ENCODE data around the gene SDHAF3.
"Not testable (repeated sequence)": the region's sequence is repeated elsewhere in the genome, so short reads cannot be mapped to it uniquely, and the experiment has no call there.

The SDHAF3 gene

DNA sequence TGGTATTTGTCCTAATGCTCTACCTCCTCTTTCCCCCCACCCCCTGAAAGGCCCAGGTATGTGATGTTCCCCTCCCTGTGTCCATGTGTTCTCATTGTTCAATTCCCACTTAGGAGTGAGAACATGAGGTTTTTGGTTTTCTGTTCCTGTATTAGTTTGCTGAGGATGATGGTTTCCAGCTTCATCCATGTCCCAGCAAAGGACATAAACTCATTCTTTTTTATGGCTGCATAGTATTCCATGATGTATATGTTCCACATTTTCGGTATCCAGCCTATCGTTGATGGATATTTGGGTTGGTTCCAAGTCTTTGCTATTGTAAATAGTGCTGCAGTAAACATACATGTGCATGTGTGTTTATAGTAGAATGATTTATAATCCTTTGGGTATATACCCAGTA, 5.6 kb downstream of the SDHAF3 start:
- in situ Hi-C loops (cut with HindIII; ENCODE audit: low sequenced_read_pairs): not testable (repeated sequence)

DNA sequence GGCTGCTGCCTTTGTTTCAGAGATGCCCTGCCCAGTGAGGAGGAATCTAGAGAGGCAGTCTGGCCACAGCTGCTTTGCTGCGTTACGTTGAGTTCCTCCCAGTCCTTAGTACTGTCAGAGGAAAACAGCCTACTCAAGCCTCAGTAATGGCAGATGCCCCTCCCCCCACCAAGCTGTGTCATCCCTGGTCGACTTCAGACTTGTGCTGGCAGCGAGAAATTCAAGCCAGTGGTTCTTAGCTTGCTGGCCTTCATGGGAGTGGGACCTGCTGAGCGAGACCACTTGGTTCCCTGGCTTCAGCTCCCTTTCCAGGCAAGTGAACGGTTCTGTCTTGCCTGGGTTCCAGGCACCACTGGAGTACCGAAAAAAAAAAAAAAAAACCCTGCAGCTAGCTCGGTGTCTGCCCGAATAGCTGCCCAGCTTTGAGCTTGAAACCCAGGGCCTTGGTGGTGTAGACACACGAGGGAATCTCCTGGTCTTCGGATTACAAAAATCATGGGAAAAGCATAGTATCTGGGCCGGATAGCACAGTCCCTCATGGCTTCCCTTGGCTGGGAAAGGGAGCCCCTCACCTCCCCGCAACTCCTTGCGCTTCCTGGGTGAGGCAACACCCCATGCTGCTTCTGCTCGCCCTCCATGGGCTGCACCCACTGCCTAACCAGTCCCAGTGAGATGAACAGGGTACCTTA, 9.1 kb downstream of the SDHAF3 start:
- in situ Hi-C loops (cut with HindIII; ENCODE audit: low sequenced_read_pairs): no loop called here

DNA sequence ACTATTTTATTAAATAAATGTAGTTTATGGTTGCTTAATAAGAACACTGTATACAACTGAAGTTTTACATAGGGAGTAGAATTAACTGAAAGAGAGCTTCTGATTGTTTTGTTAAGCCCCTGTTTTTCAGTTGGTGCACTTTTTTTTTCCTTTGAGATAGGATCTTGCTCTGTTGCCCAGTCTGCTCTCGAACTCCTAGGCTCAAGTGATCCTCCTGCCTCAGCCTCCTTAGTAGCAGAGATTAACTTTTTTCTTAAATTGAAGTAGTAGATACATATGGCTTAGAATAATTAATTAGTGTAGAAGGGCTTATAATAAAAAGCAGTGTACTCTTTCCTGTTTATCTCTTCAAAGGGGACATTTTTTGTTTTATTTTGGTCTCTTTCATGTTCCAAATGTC, 11.2 kb downstream of the SDHAF3 start:
- in situ Hi-C loops (cut with HindIII; ENCODE audit: low sequenced_read_pairs): no loop called here

DNA sequence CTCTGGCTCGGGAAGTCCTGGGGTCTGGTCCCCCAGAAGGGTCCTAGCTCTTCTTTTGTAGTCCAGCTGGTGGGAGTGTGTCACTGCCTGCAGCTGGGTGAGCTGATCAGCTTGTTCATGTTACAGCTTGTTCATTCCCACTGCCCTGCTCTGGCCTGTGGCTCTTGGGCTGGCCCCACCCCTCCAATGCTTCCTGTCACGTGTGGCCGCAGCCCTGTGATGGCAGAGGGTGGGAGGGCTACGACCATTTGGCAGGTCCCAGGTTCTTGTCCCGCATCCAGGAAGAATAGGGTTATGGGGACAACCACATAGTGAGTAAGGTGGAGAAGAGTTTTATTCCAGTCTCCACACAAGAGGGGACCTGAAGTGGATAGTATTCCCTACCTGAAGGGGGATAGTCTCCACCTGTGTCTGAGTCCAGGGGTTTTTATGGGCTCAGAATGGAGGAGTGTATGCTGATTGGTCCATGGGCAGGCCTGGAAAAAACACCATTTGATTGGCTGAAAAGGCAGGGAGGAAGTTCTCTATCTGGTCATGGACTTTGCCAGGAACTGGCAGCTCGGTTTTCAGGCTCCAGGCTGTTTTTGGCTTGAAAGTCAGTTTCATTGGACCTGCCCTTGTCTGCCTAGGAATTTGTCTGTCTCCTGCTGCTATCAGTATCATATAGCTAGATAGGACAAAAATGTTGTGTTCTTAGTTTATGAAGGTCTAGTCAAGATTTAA, 13.1 kb downstream of the SDHAF3 start:
- in situ Hi-C loops (cut with HindIII; ENCODE audit: low sequenced_read_pairs): no loop called here

DNA sequence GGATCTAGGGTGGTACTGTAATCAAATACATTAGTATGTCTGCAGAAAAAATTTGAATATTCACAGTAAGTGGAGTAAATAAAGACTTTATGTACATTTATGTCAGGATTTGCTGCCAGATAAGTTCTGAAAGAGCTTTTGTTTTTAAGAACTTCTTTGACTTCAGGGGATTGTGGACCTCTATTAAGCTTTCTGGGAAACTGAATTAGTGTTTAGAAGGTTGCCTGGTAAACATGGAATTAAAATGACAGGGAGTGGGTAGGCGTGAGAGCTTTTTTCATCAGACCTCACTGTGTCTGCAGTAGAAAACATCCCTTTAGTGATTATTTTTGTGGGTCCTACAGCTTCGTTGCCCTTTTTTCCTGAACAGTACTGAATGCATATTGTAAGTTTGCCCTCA, 15.7 kb downstream of the SDHAF3 start:
- in situ Hi-C loops (cut with HindIII; ENCODE audit: low sequenced_read_pairs): no loop called here

DNA sequence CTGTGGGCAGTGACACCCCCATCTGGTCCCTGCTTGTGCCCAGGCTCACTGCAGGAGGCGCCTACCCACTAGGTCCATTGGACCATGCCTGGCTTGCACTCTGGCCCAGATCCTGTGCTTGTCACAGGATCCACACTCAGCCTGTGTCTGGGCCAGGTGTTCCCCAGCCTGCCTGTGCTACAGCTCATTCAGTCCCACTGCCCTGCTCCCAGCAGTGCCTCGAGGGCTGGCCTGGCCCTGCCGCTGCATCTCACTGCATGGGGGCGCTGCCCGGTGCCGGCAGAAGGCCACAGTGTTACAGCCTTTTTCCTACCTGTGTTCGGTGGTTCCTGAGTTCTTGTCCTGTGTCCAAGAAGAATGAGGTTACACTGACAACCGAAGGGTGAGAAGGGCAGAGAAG, 21.3 kb downstream of the SDHAF3 start:
- in situ Hi-C loops (cut with HindIII; ENCODE audit: low sequenced_read_pairs): no loop called here

DNA sequence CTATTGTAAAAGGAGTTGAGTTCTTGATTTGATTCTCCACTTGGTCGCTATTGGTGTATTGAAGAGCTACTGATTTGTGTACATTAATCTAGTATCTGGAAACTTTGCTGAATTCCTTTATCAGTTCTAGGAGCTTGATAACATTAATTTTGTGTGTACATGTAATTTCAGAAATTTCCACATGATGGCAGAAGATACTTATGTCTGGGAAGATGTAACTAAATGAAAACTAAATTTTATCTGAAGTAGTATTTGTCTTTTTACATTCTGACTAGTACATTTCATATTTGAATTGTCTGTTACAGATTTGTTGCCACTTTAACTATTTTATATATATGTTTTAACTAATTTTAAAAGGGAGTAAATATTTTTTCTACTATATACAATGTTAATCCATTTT, 27.6 kb downstream of the SDHAF3 start:
- in situ Hi-C loops (cut with HindIII; ENCODE audit: low sequenced_read_pairs): no loop called here

DNA sequence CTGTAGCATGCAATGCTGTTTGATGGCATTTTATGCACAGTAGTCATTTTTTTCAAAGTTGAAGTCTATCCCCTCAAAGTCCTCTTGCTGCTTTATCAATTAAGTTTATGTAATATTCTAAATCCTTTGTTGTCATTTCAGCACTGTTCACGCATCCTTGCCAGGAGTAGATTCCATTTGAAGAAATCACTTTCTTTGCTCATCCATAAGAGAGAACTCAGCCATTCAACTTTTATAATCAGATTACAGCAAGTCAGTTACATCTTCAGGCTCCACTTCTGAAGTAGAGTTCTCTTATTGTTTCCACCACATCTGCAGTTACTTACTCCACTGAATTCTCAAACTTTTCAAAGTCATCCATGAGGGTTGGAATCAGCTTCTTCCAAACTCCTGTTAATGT, 32.3 kb downstream of the SDHAF3 start:
- in situ Hi-C loops (cut with HindIII; ENCODE audit: low sequenced_read_pairs): no loop called here

DNA sequence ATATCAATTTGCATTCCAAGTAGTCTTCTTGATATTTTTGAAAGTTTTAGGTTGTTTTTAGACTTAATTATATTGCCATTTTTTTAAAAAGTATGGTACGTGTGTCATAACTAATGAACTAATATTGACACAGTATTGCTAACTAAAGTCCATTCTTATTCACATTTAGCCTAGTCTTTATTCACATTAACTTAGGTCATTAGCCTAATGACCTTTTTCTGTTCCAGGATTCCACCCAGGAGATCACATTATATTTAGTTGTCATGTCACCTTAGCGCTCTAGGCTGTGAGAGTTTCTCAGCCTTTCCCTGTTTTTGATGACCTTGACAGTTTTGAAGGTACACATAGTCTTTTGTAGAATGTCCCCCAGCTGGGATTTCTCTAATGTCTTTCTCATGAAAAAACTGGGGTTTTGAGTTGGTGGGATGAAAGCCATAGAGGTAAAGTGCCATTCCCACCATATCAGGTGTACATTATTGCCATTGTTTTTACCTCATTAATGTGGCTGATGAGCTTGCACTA, 38.5 kb downstream of the SDHAF3 start:
- in situ Hi-C loops (cut with HindIII; ENCODE audit: low sequenced_read_pairs): no loop called here

DNA sequence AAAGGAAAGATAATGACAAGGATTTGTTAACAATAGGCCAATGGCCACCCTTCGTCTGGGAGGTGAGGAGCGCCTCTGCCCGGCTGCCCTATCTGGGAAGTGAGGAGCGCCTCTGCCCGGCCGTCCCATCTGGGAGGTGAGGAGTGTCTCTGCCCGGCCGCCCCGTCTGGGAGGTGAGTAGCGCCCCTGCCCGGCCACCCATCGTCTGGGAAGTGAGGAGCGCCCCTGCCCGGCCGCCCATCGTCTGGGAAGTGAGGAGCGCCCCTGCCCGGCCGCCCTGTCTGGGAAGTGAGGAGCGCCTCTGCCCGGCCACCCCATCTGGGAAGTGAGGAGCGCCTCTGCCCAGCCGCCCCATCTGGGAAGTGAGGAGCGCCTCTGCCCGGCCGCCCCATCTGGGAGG, 42.5 kb downstream of the SDHAF3 start:
- in situ Hi-C loops (cut with HindIII; ENCODE audit: low sequenced_read_pairs): not testable (repeated sequence)

DNA sequence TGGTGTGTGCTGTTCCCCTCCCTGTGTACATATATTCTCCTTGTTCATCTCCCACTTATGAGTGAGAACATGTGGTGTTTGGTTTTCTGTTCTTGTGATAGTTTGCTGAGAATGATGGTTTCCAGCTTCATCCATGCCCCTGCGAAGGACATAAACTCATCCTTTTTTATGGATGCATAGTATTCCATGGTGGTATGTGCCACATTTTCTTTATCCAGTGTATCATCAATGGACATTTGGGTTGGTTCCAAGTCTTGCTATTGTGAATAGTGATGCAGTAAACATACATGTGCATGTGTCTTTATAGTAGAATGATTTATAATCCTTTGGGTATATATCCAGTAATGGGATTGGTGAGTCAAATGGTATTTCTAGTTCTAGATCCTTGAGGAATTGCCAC, 44.1 kb downstream of the SDHAF3 start:
- in situ Hi-C loops (cut with HindIII; ENCODE audit: low sequenced_read_pairs): not testable (repeated sequence)

DNA sequence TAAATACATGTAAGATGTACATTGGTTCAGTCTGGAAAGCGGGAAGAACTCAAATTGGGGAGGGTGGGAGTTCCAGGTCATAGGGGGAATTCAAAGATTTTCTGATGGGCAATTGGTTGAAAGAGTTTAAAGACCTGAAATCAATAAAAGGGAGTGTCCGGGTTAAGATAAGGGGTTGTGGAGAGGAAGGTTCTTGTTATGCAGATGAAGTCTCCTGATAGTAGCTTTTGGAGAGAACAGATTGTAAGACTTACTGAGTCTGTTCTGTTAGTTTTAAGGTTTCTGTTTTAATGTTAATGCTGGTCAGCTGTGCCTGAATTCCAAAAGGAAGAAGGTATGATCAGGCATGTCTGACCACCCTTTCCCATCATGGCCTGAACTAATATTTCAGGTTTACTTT, 48.8 kb downstream of the SDHAF3 start:
- in situ Hi-C loops (cut with HindIII; ENCODE audit: low sequenced_read_pairs): no loop called here

DNA sequence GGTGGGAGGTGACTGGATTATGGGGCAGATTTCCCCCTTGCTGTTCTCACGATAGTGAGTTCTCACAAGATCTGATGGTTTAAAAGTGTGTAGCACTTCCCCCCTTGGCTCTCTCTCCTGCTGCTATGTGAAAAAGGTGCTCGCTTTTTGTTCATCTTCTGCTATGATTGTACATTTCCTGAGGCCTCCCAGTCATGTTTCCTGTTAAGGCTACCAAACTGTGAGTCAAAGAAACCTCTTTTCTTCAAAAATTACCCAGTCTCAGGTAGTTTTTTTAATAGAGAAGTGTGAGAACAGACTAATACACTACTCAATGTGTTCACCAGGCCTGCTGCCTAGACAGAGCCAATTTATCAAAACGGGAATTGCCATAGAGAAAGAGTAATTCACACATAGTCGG, 49.7 kb downstream of the SDHAF3 start:
- in situ Hi-C loops (cut with HindIII; ENCODE audit: low sequenced_read_pairs): no loop called here

DNA sequence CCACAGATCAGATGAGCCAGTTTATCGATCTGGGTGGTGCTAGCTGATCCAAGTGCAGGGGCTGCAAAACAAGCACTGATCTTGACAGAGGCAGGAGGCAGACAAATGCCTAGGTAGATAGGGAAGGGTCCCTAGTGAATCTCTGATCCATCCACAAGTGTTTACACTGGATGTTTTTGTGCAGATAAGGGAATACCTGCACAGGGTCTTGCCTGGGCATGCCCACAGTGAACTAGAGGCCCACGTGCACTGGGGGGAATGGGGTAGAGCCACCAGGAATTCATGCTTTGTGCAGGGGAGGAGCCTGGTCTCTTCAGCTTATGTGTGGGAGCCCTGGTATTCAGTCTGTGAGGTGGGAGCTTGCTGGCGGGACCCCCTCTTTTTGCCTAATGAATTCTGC, 50.3 kb downstream of the SDHAF3 start:
- in situ Hi-C loops (cut with HindIII; ENCODE audit: low sequenced_read_pairs): no loop called here

DNA sequence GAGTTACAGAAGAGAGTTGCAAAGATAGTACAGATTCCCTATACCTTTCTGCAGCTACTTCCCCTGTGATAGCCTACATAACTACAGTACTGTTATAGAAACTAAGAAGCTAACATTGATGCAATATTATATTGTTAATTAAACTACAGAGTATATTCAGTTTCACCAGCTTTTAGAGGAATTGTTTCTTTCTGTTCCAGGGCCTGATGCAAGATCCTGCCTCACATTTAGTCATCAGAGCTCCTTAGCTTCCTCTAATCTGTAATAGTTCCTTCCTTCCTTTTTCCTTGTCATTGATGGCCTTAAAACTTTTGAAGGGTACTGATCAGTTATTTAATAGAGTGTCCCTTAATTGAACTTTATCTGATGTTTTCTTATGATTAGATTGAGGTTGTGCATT, 56.8 kb downstream of the SDHAF3 start:
- in situ Hi-C loops (cut with HindIII; ENCODE audit: low sequenced_read_pairs): no loop called here

DNA sequence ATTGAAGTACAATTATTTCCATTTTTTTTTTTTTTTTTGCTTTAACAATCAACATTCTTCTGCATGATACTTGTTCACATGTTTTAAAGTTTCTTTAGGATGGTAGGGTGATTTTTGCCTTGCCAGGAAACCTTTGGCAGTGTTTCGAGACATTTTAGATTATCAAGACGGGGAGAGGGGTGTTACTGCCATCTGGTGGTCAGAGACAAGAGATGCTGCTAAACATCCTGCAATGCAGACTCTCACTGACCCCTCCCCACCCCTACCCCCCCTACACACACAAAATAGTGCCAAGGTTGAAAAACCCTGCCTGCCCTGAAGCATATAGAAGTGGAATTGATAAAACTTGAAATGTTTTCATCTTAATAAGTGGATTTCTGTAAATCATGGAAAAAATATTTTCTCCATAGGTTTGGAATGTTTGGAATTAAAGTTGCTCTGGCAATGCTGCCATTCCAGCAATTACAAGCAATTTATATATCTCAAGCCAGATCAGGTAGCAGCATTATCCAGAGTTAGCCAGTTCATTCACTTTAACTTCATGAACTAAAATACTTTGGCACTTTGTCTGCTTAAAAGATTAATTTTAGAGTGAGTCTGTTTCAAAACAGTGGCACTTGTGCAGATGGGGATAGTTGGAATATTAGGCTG, 62.1 kb downstream of the SDHAF3 start:
- in situ Hi-C loops (cut with HindIII; ENCODE audit: low sequenced_read_pairs): no loop called here

DNA sequence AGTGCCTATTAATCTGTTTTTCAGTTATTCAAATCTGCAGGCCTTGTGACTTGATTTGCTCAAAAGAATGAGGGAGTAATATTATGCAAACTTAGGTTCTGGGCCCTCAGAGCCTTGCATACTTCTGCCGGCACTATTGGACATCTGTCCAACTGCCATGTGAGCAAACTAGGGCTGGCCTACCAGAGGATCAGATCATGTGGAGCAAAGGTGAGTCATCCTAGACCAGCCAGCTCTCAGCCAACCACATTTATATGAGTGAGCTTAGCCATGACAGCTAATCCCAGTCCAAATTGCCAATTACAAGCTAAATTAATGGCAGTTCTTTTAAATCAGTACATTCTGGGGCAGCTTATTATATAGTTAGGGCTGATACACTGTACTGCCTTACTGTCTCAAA, 69.6 kb downstream of the SDHAF3 start:
- in situ Hi-C loops (cut with HindIII; ENCODE audit: low sequenced_read_pairs): no loop called here

DNA sequence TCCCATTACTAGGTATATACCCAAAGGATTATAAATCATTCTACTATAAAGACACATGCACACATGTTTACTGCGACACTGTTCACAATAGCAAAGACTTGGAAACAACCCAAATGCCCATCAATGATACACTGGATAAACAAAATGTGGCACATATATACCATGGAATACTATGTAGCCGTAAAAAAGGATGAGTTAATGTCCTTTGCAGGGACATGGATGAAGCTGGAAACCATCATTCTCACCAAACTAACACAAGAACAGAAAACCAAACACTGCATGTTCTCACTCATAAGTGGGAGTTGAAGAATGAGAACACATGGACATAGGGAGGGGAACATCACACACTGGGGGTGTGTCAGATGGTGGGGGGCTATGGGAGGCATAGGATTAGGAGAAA, 78.7 kb downstream of the SDHAF3 start:
- in situ Hi-C loops (cut with HindIII; ENCODE audit: low sequenced_read_pairs): not testable (repeated sequence)

DNA sequence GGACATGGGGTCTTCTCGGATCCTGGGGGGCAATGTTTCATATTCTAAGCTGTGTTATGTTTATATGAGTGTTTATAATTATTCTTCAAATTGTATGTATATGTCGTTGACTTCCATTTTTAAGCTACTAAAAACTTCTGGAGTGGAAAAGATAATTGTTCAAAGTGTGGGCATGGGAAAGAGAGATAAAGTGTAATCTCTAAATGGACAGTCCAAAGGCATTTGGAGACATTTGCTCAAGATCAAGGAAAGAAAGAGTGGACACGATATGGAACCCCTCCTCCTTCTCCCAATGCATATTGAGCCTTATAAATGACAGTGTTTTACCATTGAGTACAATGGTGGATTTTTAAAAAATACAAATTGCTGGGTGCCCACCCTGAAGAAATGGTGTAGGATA, 81.1 kb downstream of the SDHAF3 start:
- in situ Hi-C loops (cut with HindIII; ENCODE audit: low sequenced_read_pairs): no loop called here

DNA sequence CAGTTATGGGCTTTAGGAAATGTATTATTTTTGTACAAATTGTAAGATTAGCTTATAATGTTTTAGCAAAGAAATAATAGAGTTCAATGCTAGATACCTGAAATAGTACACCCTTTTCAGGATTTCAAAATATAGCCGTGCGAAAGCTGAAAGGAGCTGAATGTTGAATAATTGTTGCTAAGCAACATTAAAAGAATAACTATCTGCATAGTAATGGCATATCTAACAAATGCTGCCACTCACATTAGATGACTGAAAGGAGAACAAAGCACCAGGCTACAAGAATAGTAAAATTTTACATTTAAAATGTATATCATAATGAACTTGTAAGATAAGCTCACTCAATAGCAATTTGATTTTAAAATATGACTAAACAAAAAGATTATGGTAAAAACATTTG, 82.5 kb downstream of the SDHAF3 start:
- in situ Hi-C loops (cut with HindIII; ENCODE audit: low sequenced_read_pairs): no loop called here

DNA sequence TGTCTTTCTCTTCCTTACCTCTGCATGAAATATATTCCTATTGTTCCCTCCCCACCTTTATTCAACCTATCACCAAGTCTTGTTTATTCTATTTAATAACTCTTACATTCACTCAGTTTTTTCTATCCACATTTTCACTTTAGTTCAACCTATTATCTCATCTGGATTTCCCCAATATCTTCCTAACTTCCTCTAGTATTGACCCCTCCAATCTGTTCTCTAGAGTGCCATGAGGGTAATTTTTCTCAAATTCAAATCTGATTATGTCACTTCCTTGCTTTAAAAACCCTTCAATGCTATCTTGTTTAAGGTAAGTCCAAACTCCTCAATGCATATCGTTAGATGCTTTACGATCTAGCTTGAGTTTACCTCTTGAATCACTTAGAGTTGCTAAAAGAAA, 86.5 kb downstream of the SDHAF3 start:
- in situ Hi-C loops (cut with HindIII; ENCODE audit: low sequenced_read_pairs): no loop called here

DNA sequence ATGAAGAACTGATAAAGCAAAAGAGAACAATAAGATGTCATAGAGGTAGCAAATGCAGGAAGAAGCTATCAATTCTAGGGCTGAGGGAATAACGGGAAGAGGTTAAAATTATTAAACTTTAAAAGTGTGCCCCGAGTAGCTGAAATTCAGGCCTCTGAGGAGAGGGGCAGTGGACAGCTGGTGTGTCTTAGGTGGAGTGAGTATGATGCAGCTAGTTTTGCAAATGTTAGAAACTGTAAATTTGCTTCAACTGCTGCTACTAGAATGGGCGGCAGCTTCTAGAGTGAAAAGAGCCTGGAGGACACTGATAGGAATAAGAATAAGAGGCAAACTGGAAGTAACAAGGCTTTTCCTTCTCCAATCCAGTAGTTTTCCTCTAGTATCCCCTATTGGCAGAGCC, 87.3 kb downstream of the SDHAF3 start:
- in situ Hi-C loops (cut with HindIII; ENCODE audit: low sequenced_read_pairs): no loop called here
